Epithelial cell of esophagus (primary cell): ENCODE data around the gene OR51B4.

Experiments
- DNase-seq: peaks from one replicate; pipeline ENCODE4 v3.0.0; 2010; ENCODE audit warnings: low read depth
- H3K4me3 ChIP-seq: 2 replicates; pipeline ENCODE4 v1.5.1; 2011; ENCODE audit warnings: mild to moderate bottlenecking, low read length, control low read depth
- CTCF ChIP-seq: IDR thresholded peaks from 2 replicates; pipeline ENCODE4 v1.5.1; 2011; ENCODE audit warnings: low read depth, mild to moderate bottlenecking, low read length, control low read depth, inconsistent platforms; ENCODE audit not compliant: insufficient read depth; ENCODE audit errors: missing control alignments

OR51B4 gene

GRCh38 chr11:5281596-5281995 is 20.1 kb downstream of the OR51B4 start:
- H3K4me3 ChIP-seq, result no peak overlapping the region
- no peak for TF ChIP-seq CTCF
- no peak for DNase-seq

GRCh38 chr11:5280582-5281102 is 21.1 kb downstream of the OR51B4 start:
- no peak for TF ChIP-seq CTCF
- H3K4me3 ChIP-seq, result no peak overlapping the region
- peak; percentile 99 for DNase-seq

GRCh38 chr11:5279471-5280090 is 22.2 kb downstream of the OR51B4 start:
- no peak overlapping the region for H3K4me3 ChIP-seq
- no peak for TF ChIP-seq CTCF
- no peak for DNase-seq

GRCh38 chr11:5277807-5278382 is 23.9 kb downstream of the OR51B4 start:
- no peak for TF ChIP-seq CTCF
- DNase-seq, result no peak
- no peak overlapping the region for H3K4me3 ChIP-seq

GRCh38 chr11:5276697-5277096 is 25.0 kb downstream of the OR51B4 start:
- no peak overlapping the region for H3K4me3 ChIP-seq
- no peak for TF ChIP-seq CTCF
- no peak for DNase-seq

GRCh38 chr11:5275369-5276110 is 26.2 kb downstream of the OR51B4 start:
- no peak overlapping the region for H3K4me3 ChIP-seq
- no peak for TF ChIP-seq CTCF
- DNase-seq, result no peak
